Measurements from ENCODE around the gene TMPRSS9. TPM values are rescaled to one million over a fixed set of nuclear protein-coding genes. Genes with fewer than 3 reads are reported as not detected.
A peak's percentile ranks its signal among the peaks of the same experiment; 100 is the strongest.

TMPRSS9 gene
- total RNA-seq (not detected), polyA plus RNA-seq (not detected)

- Histone ChIP-seq H3K9me3 (ENCODE audit: control insufficient read depth in 1 of 2, low read length in 2 of 2) (no peaks in the 10 kb centered on the region), H3K4me3 (ENCODE audit: low read length in 2 of 2) (no peak within 1 kb of the TSS), H3K27me3 (ENCODE audit: insufficient read depth, low read length) (no peaks in the 10 kb centered on the region), H3K36me3 (ENCODE audit: insufficient read depth, low read length) (no peaks in the 10 kb centered on the region), H3K4me1 (ENCODE audit: insufficient read depth, low read length) (no peaks in the 10 kb centered on the region), H3K27ac (ENCODE audit: low read depth, low read length) (no peak within 1 kb of the TSS)
- H3K4me3 Mint-ChIP-seq, result peak within 1 kb of the TSS in 1 of 8 donors; percentile 44
- DNase-seq, result peak in 1 of 5 donors; percentile 19
- CTCF ChIA-PET (ENCODE audit: partially characterized antibody), result no interaction called here
- peaks cover 10 to 11% of the 10 kb centered on the region in 2 donors for H3K27me3 Mint-ChIP-seq
- POLR2A ChIA-PET (ENCODE audit: partially characterized antibody), result no interaction called here
- peak within 1 kb of the TSS in 1 of 7 donors; percentile 61 for H3K27ac Mint-ChIP-seq
- no peaks in the 10 kb centered on the region for H3K9me3 Mint-ChIP-seq
- no peaks in the 10 kb centered on the region for H3K36me3 Mint-ChIP-seq
- H3K4me1 Mint-ChIP-seq, result peaks cover 3 to 5% (median 5%) of the 10 kb centered on the region in 4 donors
- intact Hi-C loops (cut with micrococcal nuclease), result no loop called here
Measured at GRCh38 chr19:2359992-2360685, at the start of gene TMPRSS9. TMPRSS9 (plus strand) TSS chr19:2360265; CDS start chr19:2389786, 29,521 bp downstream.

- CTCF ChIA-PET (ENCODE audit: partially characterized antibody), result interaction anchor here (1.4 kb wide), 1 partner anchor 32 kb away, joined by 3 read pairs; no protein-coding TSS in a partner anchor
- no peak for DNase-seq
- Mint-ChIP-seq H3K27me3 (peaks cover 20 to 23% of the 10 kb centered on the region in 2 donors), H3K9me3 (peaks cover 0 to 21% (median 15%) of the 10 kb centered on the region in 8 donors), H3K36me3 (peaks cover 0 to 4% of the 10 kb centered on the region in 2 donors), H3K4me3 (no peak overlapping the region), H3K4me1 (peaks cover 0 to 7% (median 4%) of the 10 kb centered on the region in 4 donors), H3K27ac (no peak overlapping the region)
- H3K4me3 ChIP-seq (ENCODE audit: low read length in 2 of 2), result no peak overlapping the region
- H3K27ac ChIP-seq (ENCODE audit: low read depth, low read length), result no peak overlapping the region
- H3K9me3 ChIP-seq (ENCODE audit: control insufficient read depth in 1 of 2, low read length in 2 of 2), result no peaks in the 10 kb centered on the region
- intact Hi-C loops (cut with micrococcal nuclease), result no loop called here
- POLR2A ChIA-PET (ENCODE audit: partially characterized antibody), result no interaction called here
- no peaks in the 10 kb centered on the region for H3K36me3 ChIP-seq (ENCODE audit: insufficient read depth, low read length)
- H3K4me1 ChIP-seq (ENCODE audit: insufficient read depth, low read length), result peaks cover 3% of the 10 kb centered on the region
- peaks cover 21% of the 10 kb centered on the region for H3K27me3 ChIP-seq (ENCODE audit: insufficient read depth, low read length)
Measured at GRCh38 chr19:2311093-2311492, 49.0 kb upstream of the TMPRSS9 start.

- Histone ChIP-seq H3K4me1 (ENCODE audit: insufficient read depth, low read length) (peaks cover 3% of the 10 kb centered on the region), H3K9me3 (ENCODE audit: control insufficient read depth in 1 of 2, low read length in 2 of 2) (no peaks in the 10 kb centered on the region), H3K27me3 (ENCODE audit: insufficient read depth, low read length) (peaks cover 12% of the 10 kb centered on the region), H3K36me3 (ENCODE audit: insufficient read depth, low read length) (no peaks in the 10 kb centered on the region), H3K4me3 (ENCODE audit: low read length in 2 of 2) (no peak overlapping the region), H3K27ac (ENCODE audit: low read depth, low read length) (no peak overlapping the region)
- ChIA-PET POLR2A (ENCODE audit: partially characterized antibody) (no interaction called here), CTCF (ENCODE audit: partially characterized antibody) (no interaction called here)
- peaks cover 20 to 23% of the 10 kb centered on the region in 2 donors for H3K27me3 Mint-ChIP-seq
- peaks cover 0 to 7% (median 4%) of the 10 kb centered on the region in 4 donors for H3K4me1 Mint-ChIP-seq
- H3K4me3 Mint-ChIP-seq, result no peak overlapping the region
- peaks cover 0 to 4% of the 10 kb centered on the region in 2 donors for H3K36me3 Mint-ChIP-seq
- intact Hi-C loops (cut with micrococcal nuclease), result no loop called here
- H3K9me3 Mint-ChIP-seq, result peaks cover 0 to 25% (median 15%) of the 10 kb centered on the region in 8 donors
- no peak for DNase-seq
- H3K27ac Mint-ChIP-seq, result no peak overlapping the region
Measured at GRCh38 chr19:2312820-2313501, 47.1 kb upstream of the TMPRSS9 start.

GRCh38 chr19:2315121-2315817, 44.8 kb upstream of the TMPRSS9 start:
- peaks cover 0 to 25% (median 15%) of the 10 kb centered on the region in 8 donors for H3K9me3 Mint-ChIP-seq
- H3K4me1 Mint-ChIP-seq, result peaks cover 0 to 2% (median 0%) of the 10 kb centered on the region in 4 donors
- peaks cover 11 to 16% of the 10 kb centered on the region in 2 donors for H3K27me3 Mint-ChIP-seq
- Histone ChIP-seq H3K9me3 (ENCODE audit: control insufficient read depth in 1 of 2, low read length in 2 of 2) (no peaks in the 10 kb centered on the region), H3K36me3 (ENCODE audit: insufficient read depth, low read length) (no peaks in the 10 kb centered on the region), H3K4me1 (ENCODE audit: insufficient read depth, low read length) (no peaks in the 10 kb centered on the region), H3K4me3 (ENCODE audit: low read length in 2 of 2) (no peak overlapping the region), H3K27me3 (ENCODE audit: insufficient read depth, low read length) (peaks cover 5% of the 10 kb centered on the region), H3K27ac (ENCODE audit: low read depth, low read length) (no peak overlapping the region)
- H3K4me3 Mint-ChIP-seq, result no peak overlapping the region
- POLR2A ChIA-PET (ENCODE audit: partially characterized antibody), result interaction anchor here (1.4 kb wide), 1 partner anchor 43 kb away, joined by 5 read pairs; no protein-coding TSS in a partner anchor
- H3K27ac Mint-ChIP-seq, result no peak overlapping the region
- H3K36me3 Mint-ChIP-seq, result peaks cover 0 to 4% of the 10 kb centered on the region in 2 donors
- no peak for DNase-seq
- CTCF ChIA-PET (ENCODE audit: partially characterized antibody), result interaction anchor here (0.6 to 3.2 kb wide), 7 partner anchors 26 to 160 kb away, joined by 3 to 8 read pairs (median 5); partner anchors contain the start of gene PLEKHJ1
- intact Hi-C loops (cut with micrococcal nuclease), result no loop called here

GRCh38 chr19:2315818-2316353, 44.2 kb upstream of the TMPRSS9 start:
- Mint-ChIP-seq H3K9me3 (peaks cover 0 to 25% (median 15%) of the 10 kb centered on the region in 8 donors), H3K27ac (no peak overlapping the region), H3K36me3 (peaks cover 0 to 4% of the 10 kb centered on the region in 2 donors), H3K27me3 (peaks cover 11 to 16% of the 10 kb centered on the region in 2 donors), H3K4me1 (peaks cover 0 to 2% (median 0%) of the 10 kb centered on the region in 4 donors), H3K4me3 (no peak overlapping the region)
- intact Hi-C loops (cut with micrococcal nuclease), result no loop called here
- Histone ChIP-seq H3K4me1 (ENCODE audit: insufficient read depth, low read length) (no peaks in the 10 kb centered on the region), H3K36me3 (ENCODE audit: insufficient read depth, low read length) (no peaks in the 10 kb centered on the region), H3K27me3 (ENCODE audit: insufficient read depth, low read length) (peaks cover 5% of the 10 kb centered on the region), H3K27ac (ENCODE audit: low read depth, low read length) (no peak overlapping the region), H3K9me3 (ENCODE audit: control insufficient read depth in 1 of 2, low read length in 2 of 2) (no peaks in the 10 kb centered on the region), H3K4me3 (ENCODE audit: low read length in 2 of 2) (no peak overlapping the region)
- POLR2A ChIA-PET (ENCODE audit: partially characterized antibody), result interaction anchor here (1.4 kb wide), 1 partner anchor 44 kb away, joined by 5 read pairs; no protein-coding TSS in a partner anchor
- no peak for DNase-seq
- CTCF ChIA-PET (ENCODE audit: partially characterized antibody), result interaction anchor here (1.1 to 3.2 kb wide), 8 partner anchors 12 to 160 kb away, joined by 3 to 8 read pairs (median 4); partner anchors contain the start of genes LSM7, PLEKHJ1 and SPPL2B

GRCh38 chr19:2317300-2317699, 42.8 kb upstream of the TMPRSS9 start:
- peaks cover 11 to 16% of the 10 kb centered on the region in 2 donors for H3K27me3 Mint-ChIP-seq
- Histone ChIP-seq H3K9me3 (ENCODE audit: control insufficient read depth in 1 of 2, low read length in 2 of 2) (no peaks in the 10 kb centered on the region), H3K4me3 (ENCODE audit: low read length in 2 of 2) (no peak overlapping the region), H3K27ac (ENCODE audit: low read depth, low read length) (no peak overlapping the region), H3K36me3 (ENCODE audit: insufficient read depth, low read length) (no peaks in the 10 kb centered on the region), H3K27me3 (ENCODE audit: insufficient read depth, low read length) (peaks cover 5% of the 10 kb centered on the region), H3K4me1 (ENCODE audit: insufficient read depth, low read length) (no peaks in the 10 kb centered on the region)
- CTCF ChIA-PET (ENCODE audit: partially characterized antibody), result interaction anchor here (1.1 to 3.2 kb wide), 5 partner anchors 11 to 162 kb away, joined by 3 to 8 read pairs (median 4); partner anchors contain the start of genes LSM7 and SPPL2B
- H3K4me1 Mint-ChIP-seq, result peaks cover 0 to 2% (median 0%) of the 10 kb centered on the region in 4 donors
- no peak for DNase-seq
- intact Hi-C loops (cut with micrococcal nuclease), result no loop called here
- H3K9me3 Mint-ChIP-seq, result peaks cover 0 to 25% (median 15%) of the 10 kb centered on the region in 8 donors
- H3K36me3 Mint-ChIP-seq, result peaks cover 3 to 4% of the 10 kb centered on the region in 2 donors
- H3K27ac Mint-ChIP-seq, result no peak overlapping the region
- H3K4me3 Mint-ChIP-seq, result no peak overlapping the region
- POLR2A ChIA-PET (ENCODE audit: partially characterized antibody), result no interaction called here

Data from CD4-positive, alpha-beta memory T cell (primary cell).